PFSK-1 (cell line): ENCODE data around the gene GPR62.

Experiments
- FOXP2 ChIP-seq: optimal IDR thresholded peaks from 2 replicates; pipeline ENCODE3; 2011; ENCODE audit warnings: borderline replicate concordance, control low read depth, inconsistent platforms; ENCODE audit not compliant: insufficient read depth; ENCODE audit errors: extremely low read length, extremely low read depth
- POLR2AphosphoS5 ChIP-seq: IDR thresholded peaks from 2 replicates; pipeline ENCODE4 v1.6.1; 2012; ENCODE audit warnings: low read depth, mild to moderate bottlenecking, control low read depth, low read length, moderate library complexity
- REST ChIP-seq, 2 experiments: IDR thresholded peaks; 2 replicates each; pipeline versions ENCODE4 v1.6.1 to v1.8.0; 2011 to 2012; ENCODE audit warnings: low read depth in 2 of 2, low read length in 2 of 2, control low read depth in 1 of 2, inconsistent platforms in 1 of 2, mild to moderate bottlenecking in 1 of 2, moderate library complexity in 1 of 2; ENCODE audit not compliant: insufficient read depth in 1 of 2
- SIN3A ChIP-seq: IDR thresholded peaks from 2 replicates; pipeline ENCODE4 v1.6.1; 2012; ENCODE audit warnings: mild to moderate bottlenecking, low read length, moderate library complexity, borderline replicate concordance; ENCODE audit not compliant: insufficient read depth
- TAF1 ChIP-seq: IDR thresholded peaks from 2 replicates; pipeline ENCODE4 v1.6.1; 2012; ENCODE audit warnings: low read length, control low read depth, borderline replicate concordance; ENCODE audit not compliant: insufficient read depth

GRCh38 chr3:51963951-51964451 is 8.8 kb downstream of the GPR62 start:
- TF ChIP-seq REST (IDR thresholded peaks at IDR 0.05; ENCODE audit: insufficient read depth in 1 of 2, low read depth in 2 of 2, low read length in 2 of 2), result no peak
- no peak for TF ChIP-seq TAF1
- no peak for TF ChIP-seq POLR2AphosphoS5
- no peak for TF ChIP-seq SIN3A
- no peak for TF ChIP-seq FOXP2
